ENCODE results near the gene ECI1. TPM values are rescaled to one million over a fixed set of nuclear protein-coding genes. Genes with fewer than 3 reads are reported as not detected.
A peak's percentile ranks its signal among the peaks of the same experiment; 100 is the strongest.

ECI1 gene, protein sequence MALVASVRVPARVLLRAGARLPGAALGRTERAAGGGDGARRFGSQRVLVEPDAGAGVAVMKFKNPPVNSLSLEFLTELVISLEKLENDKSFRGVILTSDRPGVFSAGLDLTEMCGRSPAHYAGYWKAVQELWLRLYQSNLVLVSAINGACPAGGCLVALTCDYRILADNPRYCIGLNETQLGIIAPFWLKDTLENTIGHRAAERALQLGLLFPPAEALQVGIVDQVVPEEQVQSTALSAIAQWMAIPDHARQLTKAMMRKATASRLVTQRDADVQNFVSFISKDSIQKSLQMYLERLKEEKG
- 100 to 1,000 TPM in 3 of 4 donors, 10 to 100 TPM in 1; 86.1 to 246 (median 166) TPM for polyA plus RNA-seq
- long read RNA-seq, donor 1 = 0 reads
- long read RNA-seq, donor 2, transcript ECI1-201 (7 exons, 1,541 nt) = major isoform, 23 of 27 reads
- long read RNA-seq, donor 2, partial matches to known transcripts = 0 of 27 reads
- long read RNA-seq, donor 2, other reads (novel, unspliced or antisense) = 0 of 27 reads
- long read RNA-seq, donor 3, transcript ECI1-206 (6 exons, 961 nt) = minor isoform, 11 of 53 reads
- long read RNA-seq, donor 3, transcript ECI1-201 (7 exons, 1,541 nt) = major isoform, 28 of 53 reads
- long read RNA-seq, donor 3, partial matches to known transcripts = 11 of 53 reads
- long read RNA-seq, donor 3, other reads (novel, unspliced or antisense) = 0 of 53 reads
- long read RNA-seq, donor 4 = 0 reads
- long read RNA-seq, donor 5, transcript ECI1-201 (7 exons, 1,541 nt) = major isoform, 12 of 14 reads
- long read RNA-seq, donor 5, partial matches to known transcripts = 0 of 14 reads
- long read RNA-seq, donor 5, other reads (novel, unspliced or antisense) = 0 of 14 reads
- long read RNA-seq, donor 6, transcript ECI1-206 (6 exons, 961 nt) = minor isoform, 8 of 60 reads
- long read RNA-seq, donor 6, transcript ECI1-201 (7 exons, 1,541 nt) = major isoform, 36 of 60 reads
- long read RNA-seq, donor 6, partial matches to known transcripts = 13 of 60 reads
- long read RNA-seq, donor 6, other reads (novel, unspliced or antisense) = 0 of 60 reads
- long read RNA-seq, donor 7, transcript ECI1-201 (7 exons, 1,541 nt) = major isoform, 153 of 236 reads
- long read RNA-seq, donor 7, transcript ECI1-206 (6 exons, 961 nt) = minor isoform, 34 of 236 reads
- long read RNA-seq, donor 7, partial matches to known transcripts = 44 of 236 reads
- long read RNA-seq, donor 7, other reads (novel, unspliced or antisense) = 0 of 236 reads
- long read RNA-seq, donor 8, transcript ECI1-201 (7 exons, 1,541 nt) = major isoform, 5 of 6 reads
- long read RNA-seq, donor 8, partial matches to known transcripts = 0 of 6 reads
- long read RNA-seq, donor 8, other reads (novel, unspliced or antisense) = 0 of 6 reads
- long read RNA-seq, donor 9, transcript ECI1-201 (7 exons, 1,541 nt) = major isoform, 12 of 13 reads
- long read RNA-seq, donor 9, partial matches to known transcripts = 0 of 13 reads
- long read RNA-seq, donor 9, other reads (novel, unspliced or antisense) = 0 of 13 reads
- long read RNA-seq, donor 10, transcript ECI1-206 (6 exons, 961 nt) = minor isoform, 12 of 59 reads
- long read RNA-seq, donor 10, transcript ECI1-201 (7 exons, 1,541 nt) = major isoform, 40 of 59 reads
- long read RNA-seq, donor 10, partial matches to known transcripts = 5 of 59 reads
- long read RNA-seq, donor 10, other reads (novel, unspliced or antisense) = 0 of 59 reads

GRCh38 chr16:2251296-2252111 lies at the start of gene ECI1:
TSS of gene ECI1 (minus strand) at chr16:2251587. CDS start at chr16:2251566, 21 bp downstream.
- peaks cover 11 to 74% (median 17%) of the 10 kb centered on the region in 3 donors for H3K36me3 ChIP-seq (ENCODE audit: control insufficient read depth in 3 of 3, insufficient read depth in 2 of 3, low read depth in 1 of 3, low read length in 3 of 3)
- H3K27me3 ChIP-seq (ENCODE audit: control insufficient read depth in 3 of 3, insufficient read depth in 3 of 3, low read length in 3 of 3) = no peaks in the 10 kb centered on the region
- H3K9me3 ChIP-seq (ENCODE audit: control insufficient read depth in 2 of 2, insufficient read depth in 1 of 2, low read depth in 1 of 2, low read length in 1 of 2) = no peaks in the 10 kb centered on the region
- peak within 1 kb of the TSS; percentile 66 to 91 (median 88) for H3K4me3 ChIP-seq (ENCODE audit: low read depth in 1 of 3, low read length in 3 of 3)
- H3K27ac ChIP-seq (ENCODE audit: low read depth in 1 of 3, low read length in 2 of 3) = peak within 1 kb of the TSS; percentile 77 to 98 (median 80)
- DNase-seq = peak; percentile 95 to 97
- H3K4me1 ChIP-seq (ENCODE audit: control insufficient read depth in 3 of 3, insufficient read depth in 2 of 3, low read depth in 1 of 3, low read length in 2 of 3) = peaks cover 0 to 11% (median 2%) of the 10 kb centered on the region in 3 donors
- FAIRE-seq = no peak
- WGBS, 3 donors = 0 to 2% (median 2%) methylated on average over 59 to 88 of the region's 88 CpGs

GRCh38 chr16:2299915-2300192 lies 48.5 kb upstream of the ECI1 start:
- H3K27me3 ChIP-seq (ENCODE audit: control insufficient read depth in 3 of 3, insufficient read depth in 3 of 3, low read length in 3 of 3) = no peaks in the 10 kb centered on the region
- H3K27ac ChIP-seq (ENCODE audit: low read depth in 1 of 3, low read length in 2 of 3) = no peak overlapping the region
- H3K9me3 ChIP-seq (ENCODE audit: control insufficient read depth in 2 of 2, insufficient read depth in 1 of 2, low read depth in 1 of 2, low read length in 1 of 2) = no peaks in the 10 kb centered on the region
- FAIRE-seq (no peak), DNase-seq (no peak)
- 29 to 51% (median 44%) methylated on average over 10 of the region's 10 CpGs for WGBS, 3 donors
- H3K4me1 ChIP-seq (ENCODE audit: control insufficient read depth in 3 of 3, insufficient read depth in 2 of 3, low read depth in 1 of 3, low read length in 2 of 3) = no peaks in the 10 kb centered on the region
- H3K36me3 ChIP-seq (ENCODE audit: control insufficient read depth in 3 of 3, insufficient read depth in 2 of 3, low read depth in 1 of 3, low read length in 3 of 3) = no peaks in the 10 kb centered on the region
- no peak overlapping the region for H3K4me3 ChIP-seq (ENCODE audit: low read depth in 1 of 3, low read length in 3 of 3)

- H3K27ac ChIP-seq (ENCODE audit: low read depth in 1 of 3, low read length in 2 of 3) = no peak overlapping the region
- no peak for FAIRE-seq
- DNase-seq = no peak
- no peaks in the 10 kb centered on the region for H3K4me1 ChIP-seq (ENCODE audit: control insufficient read depth in 3 of 3, insufficient read depth in 2 of 3, low read depth in 1 of 3, low read length in 2 of 3)
- no peaks in the 10 kb centered on the region for H3K9me3 ChIP-seq (ENCODE audit: control insufficient read depth in 2 of 2, insufficient read depth in 1 of 2, low read depth in 1 of 2, low read length in 1 of 2)
- no peaks in the 10 kb centered on the region for H3K27me3 ChIP-seq (ENCODE audit: control insufficient read depth in 3 of 3, insufficient read depth in 3 of 3, low read length in 3 of 3)
- H3K36me3 ChIP-seq (ENCODE audit: control insufficient read depth in 3 of 3, insufficient read depth in 2 of 3, low read depth in 1 of 3, low read length in 3 of 3) = no peaks in the 10 kb centered on the region
- no peak overlapping the region for H3K4me3 ChIP-seq (ENCODE audit: low read depth in 1 of 3, low read length in 3 of 3)
- 68 to 78% (median 72%) methylated on average over 24 to 31 of the region's 31 CpGs for WGBS, 3 donors
These were observed 47.9 kb upstream of the ECI1 start for GRCh38 chr16:2299121-2299914.

DNA sequence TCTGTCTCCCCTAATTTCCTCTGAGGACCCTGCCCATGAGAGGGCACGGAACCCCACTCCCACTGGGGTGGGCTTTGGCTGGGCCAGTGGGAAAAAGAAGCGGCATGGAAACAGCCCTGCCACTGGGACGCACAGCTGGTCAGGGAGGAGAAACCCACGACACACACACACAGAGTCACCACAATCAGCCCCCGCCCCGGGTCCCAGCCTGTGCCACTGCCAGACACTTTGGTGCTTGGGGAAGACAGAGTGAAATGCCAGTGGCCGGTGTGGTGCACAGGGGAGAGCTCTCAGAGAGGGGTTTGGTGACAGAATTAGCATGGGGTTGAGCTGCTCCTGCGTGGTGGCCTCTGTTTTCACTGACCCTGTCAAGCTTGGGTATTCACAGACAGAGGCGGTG lies 47.2 kb upstream of the ECI1 start:
- DNase-seq (no peak), FAIRE-seq (no peak)
- Histone ChIP-seq H3K27me3 (ENCODE audit: control insufficient read depth in 3 of 3, insufficient read depth in 3 of 3, low read length in 3 of 3) (no peaks in the 10 kb centered on the region), H3K9me3 (ENCODE audit: control insufficient read depth in 2 of 2, insufficient read depth in 1 of 2, low read depth in 1 of 2, low read length in 1 of 2) (no peaks in the 10 kb centered on the region), H3K36me3 (ENCODE audit: control insufficient read depth in 3 of 3, insufficient read depth in 2 of 3, low read depth in 1 of 3, low read length in 3 of 3) (no peaks in the 10 kb centered on the region), H3K4me3 (ENCODE audit: low read depth in 1 of 3, low read length in 3 of 3) (no peak overlapping the region), H3K27ac (ENCODE audit: low read depth in 1 of 3, low read length in 2 of 3) (no peak overlapping the region), H3K4me1 (ENCODE audit: control insufficient read depth in 3 of 3, insufficient read depth in 2 of 3, low read depth in 1 of 3, low read length in 2 of 3) (no peaks in the 10 kb centered on the region)
- 87 to 90% (median 90%) methylated on average over 9 of the region's 9 CpGs for WGBS, 3 donors

- FAIRE-seq (no peak), DNase-seq (no peak)
- Histone ChIP-seq H3K27me3 (ENCODE audit: control insufficient read depth in 3 of 3, insufficient read depth in 3 of 3, low read length in 3 of 3) (no peaks in the 10 kb centered on the region), H3K4me1 (ENCODE audit: control insufficient read depth in 3 of 3, insufficient read depth in 2 of 3, low read depth in 1 of 3, low read length in 2 of 3) (no peaks in the 10 kb centered on the region), H3K4me3 (ENCODE audit: low read depth in 1 of 3, low read length in 3 of 3) (no peak overlapping the region), H3K9me3 (ENCODE audit: control insufficient read depth in 2 of 2, insufficient read depth in 1 of 2, low read depth in 1 of 2, low read length in 1 of 2) (no peaks in the 10 kb centered on the region), H3K27ac (ENCODE audit: low read depth in 1 of 3, low read length in 2 of 3) (no peak overlapping the region), H3K36me3 (ENCODE audit: control insufficient read depth in 3 of 3, insufficient read depth in 2 of 3, low read depth in 1 of 3, low read length in 3 of 3) (no peaks in the 10 kb centered on the region)
- WGBS, 3 donors = 89 to 95% (median 93%) methylated on average over 22 of the region's 22 CpGs
These were observed 46.1 kb upstream of the ECI1 start for GRCh38 chr16:2297506-2297860.

GRCh38 chr16:2296661-2297505 lies 45.5 kb upstream of the ECI1 start:
- 73 to 78% (median 74%) methylated on average over 23 of the region's 23 CpGs for WGBS, 3 donors
- FAIRE-seq (no peak), DNase-seq (peak; percentile 38 to 44)

More at GRCh38 chr16:2296661-2297505, 45.5 kb upstream of the ECI1 start:
- Histone ChIP-seq H3K36me3 (ENCODE audit: control insufficient read depth in 3 of 3, insufficient read depth in 2 of 3, low read depth in 1 of 3, low read length in 3 of 3) (peaks cover 0 to 4% (median 0%) of the 10 kb centered on the region in 3 donors), H3K9me3 (ENCODE audit: control insufficient read depth in 2 of 2, insufficient read depth in 1 of 2, low read depth in 1 of 2, low read length in 1 of 2) (no peaks in the 10 kb centered on the region), H3K4me1 (ENCODE audit: control insufficient read depth in 3 of 3, insufficient read depth in 2 of 3, low read depth in 1 of 3, low read length in 2 of 3) (no peaks in the 10 kb centered on the region), H3K27me3 (ENCODE audit: control insufficient read depth in 3 of 3, insufficient read depth in 3 of 3, low read length in 3 of 3) (no peaks in the 10 kb centered on the region), H3K27ac (ENCODE audit: low read depth in 1 of 3, low read length in 2 of 3) (no peak overlapping the region), H3K4me3 (ENCODE audit: low read depth in 1 of 3, low read length in 3 of 3) (no peak overlapping the region)
